HUES48 (cell line): ENCODE results near the gene PGM5.

Source experiments
- H3K27ac ChIP-seq: one replicate; pipeline ENCODE4 v1.7.0; 2013; ENCODE audit warnings: low read depth, low read length, inconsistent platforms
- H3K27me3 ChIP-seq: 2 replicates; pipeline ENCODE4 v1.6.1; 2013; ENCODE audit warnings: mild to moderate bottlenecking, low read length; ENCODE audit not compliant: control insufficient read depth, insufficient read depth
- H3K36me3 ChIP-seq: 2 replicates; pipeline ENCODE4 v1.6.1; 2013; ENCODE audit warnings: low read length; ENCODE audit not compliant: control insufficient read depth, insufficient read depth
- H3K4me1 ChIP-seq: 2 replicates; pipeline ENCODE4 v1.6.1; 2013; ENCODE audit warnings: mild to moderate bottlenecking, low read length; ENCODE audit not compliant: control insufficient read depth, insufficient read depth
- H3K4me3 ChIP-seq: 2 replicates; pipeline ENCODE4 v1.5.1; 2013; ENCODE audit warnings: mild to moderate bottlenecking, low read depth, low read length
- H3K9ac ChIP-seq: 2 replicates; pipeline ENCODE4 v1.6.1; 2013; ENCODE audit warnings: mild to moderate bottlenecking, low read depth, low read length, moderate library complexity
- H3K9me3 ChIP-seq: 2 replicates; pipeline ENCODE4 v1.6.1; 2013; ENCODE audit warnings: low read length; ENCODE audit not compliant: control insufficient read depth, insufficient read depth

Gene PGM5

DNA sequence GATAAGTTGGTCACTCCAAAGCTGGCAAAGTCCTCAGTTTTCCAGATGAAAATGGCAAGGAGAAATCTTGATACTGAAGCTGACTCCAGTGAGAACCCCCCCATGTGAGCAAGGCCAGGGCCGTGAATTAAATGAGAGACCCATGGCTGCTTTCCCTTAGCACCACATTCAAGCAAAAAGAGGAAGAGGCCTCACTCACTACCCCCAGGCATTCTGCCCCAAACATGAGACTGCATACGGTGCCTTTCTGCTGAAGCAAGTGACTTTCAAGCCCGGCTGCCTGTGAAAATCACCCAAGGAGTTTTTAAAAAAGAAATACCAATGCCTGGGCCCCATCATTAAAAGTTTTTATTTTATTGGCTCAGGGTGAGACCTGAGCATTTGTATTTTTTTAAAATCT lies 117.4 kb downstream of the PGM5 start:
- Histone ChIP-seq H3K9ac (no peak overlapping the region), H3K36me3 (no peaks in the 10 kb centered on the region), H3K4me1 (no peaks in the 10 kb centered on the region), H3K4me3 (no peak overlapping the region), H3K9me3 (no peaks in the 10 kb centered on the region), H3K27me3 (peaks cover 46% of the 10 kb centered on the region), H3K27ac (no peak overlapping the region)

DNA sequence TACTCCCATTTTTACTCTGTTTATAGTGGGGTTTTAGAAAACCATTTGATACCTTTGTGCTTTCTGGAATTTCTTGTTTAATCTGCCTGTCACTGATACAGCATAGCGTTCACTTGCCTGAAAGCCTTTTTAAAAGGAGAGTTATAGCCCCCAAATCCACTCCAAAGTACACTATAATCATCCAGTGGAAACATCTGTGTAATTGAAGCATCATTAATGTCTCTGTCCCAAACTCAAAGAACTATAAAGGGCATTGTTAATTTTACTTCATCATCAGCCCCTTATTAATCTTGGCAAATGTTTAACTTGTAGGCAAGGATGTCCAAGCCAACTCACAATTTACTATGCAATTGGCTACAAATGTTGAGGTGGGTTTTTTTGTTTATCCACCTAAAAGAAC lies 120.0 kb downstream of the PGM5 start:
- Histone ChIP-seq H3K27me3 (peaks cover 46% of the 10 kb centered on the region), H3K9me3 (no peaks in the 10 kb centered on the region), H3K9ac (no peak overlapping the region), H3K4me3 (no peak overlapping the region), H3K27ac (no peak overlapping the region), H3K36me3 (no peaks in the 10 kb centered on the region), H3K4me1 (no peaks in the 10 kb centered on the region)

- Histone ChIP-seq H3K4me3 (no peak overlapping the region), H3K36me3 (no peaks in the 10 kb centered on the region), H3K9me3 (no peaks in the 10 kb centered on the region), H3K9ac (no peak overlapping the region), H3K4me1 (no peaks in the 10 kb centered on the region), H3K27ac (no peak overlapping the region), H3K27me3 (peaks cover 48% of the 10 kb centered on the region)
Observed at GRCh38 chr9:68476847-68477246, 120.4 kb downstream of the PGM5 start.

DNA sequence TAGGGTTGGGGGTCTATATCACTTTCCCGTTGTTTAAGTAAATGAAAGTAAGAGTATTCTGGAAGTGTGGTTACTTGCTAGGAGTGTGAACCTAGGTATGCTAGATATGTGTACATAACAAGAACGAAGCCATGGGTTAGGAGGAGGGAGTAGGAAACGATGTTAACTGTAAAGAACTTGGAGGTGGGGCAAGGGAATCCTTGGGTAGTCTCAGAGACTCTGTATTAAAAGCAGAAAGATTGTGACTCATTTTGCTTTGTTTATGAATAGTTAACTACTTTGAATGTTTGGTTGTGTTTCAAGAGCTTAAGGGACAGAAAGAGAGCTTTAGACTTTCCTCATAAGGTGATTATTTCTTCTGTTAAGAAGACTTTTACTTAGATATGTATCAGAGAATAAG lies 124.4 kb downstream of the PGM5 start:
- Histone ChIP-seq H3K9ac (no peak overlapping the region), H3K4me3 (no peak overlapping the region), H3K4me1 (no peaks in the 10 kb centered on the region), H3K36me3 (no peaks in the 10 kb centered on the region), H3K9me3 (no peaks in the 10 kb centered on the region), H3K27ac (no peak overlapping the region), H3K27me3 (peaks cover 66% of the 10 kb centered on the region)

DNA sequence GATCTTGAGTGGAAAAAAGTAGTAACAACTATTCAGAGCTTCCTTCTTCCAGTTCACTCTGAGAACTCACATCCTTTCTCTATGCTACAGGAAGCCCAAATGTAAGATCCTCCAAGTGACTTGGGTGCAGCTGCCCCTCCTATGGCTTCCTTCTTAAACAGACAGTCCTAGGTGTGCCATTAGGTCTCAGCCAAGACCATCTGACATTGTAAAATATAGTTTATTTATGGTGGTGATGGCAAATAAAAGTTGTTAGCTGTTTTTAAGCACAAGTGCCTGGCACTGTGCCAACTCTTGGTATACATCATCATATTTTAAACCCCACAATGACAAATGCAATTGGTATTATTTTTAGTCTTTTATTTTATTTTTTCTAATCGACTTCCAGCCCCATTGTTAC lies 126.1 kb downstream of the PGM5 start:
- Histone ChIP-seq H3K27ac (no peak overlapping the region), H3K36me3 (no peaks in the 10 kb centered on the region), H3K9me3 (no peaks in the 10 kb centered on the region; the same call in 1 of the 2 replicates), H3K4me1 (no peaks in the 10 kb centered on the region), H3K4me3 (no peak overlapping the region), H3K9ac (no peak overlapping the region), H3K27me3 (peaks cover 60% of the 10 kb centered on the region)

DNA sequence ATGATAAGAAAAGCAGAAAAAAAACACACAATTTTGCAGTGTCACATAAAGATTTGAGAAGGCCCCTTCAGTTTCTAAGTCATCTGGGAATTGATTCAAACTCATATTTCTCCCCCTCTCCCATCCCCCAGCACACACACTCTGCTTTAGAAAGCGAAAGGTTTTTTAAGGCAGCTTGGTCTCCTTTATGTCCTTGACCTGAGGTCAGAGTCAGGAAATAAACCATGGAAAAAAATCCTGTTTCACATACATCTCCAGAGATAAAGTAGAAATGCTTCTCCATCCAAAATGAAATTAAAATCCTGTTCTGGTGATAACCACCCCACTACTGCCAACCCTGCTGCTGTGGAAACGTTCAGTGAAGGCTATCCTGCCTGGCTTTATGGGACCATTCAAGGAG lies 131.7 kb downstream of the PGM5 start:
- Histone ChIP-seq H3K27ac (no peak overlapping the region), H3K4me1 (no peaks in the 10 kb centered on the region), H3K36me3 (no peaks in the 10 kb centered on the region), H3K9me3 (no peaks in the 10 kb centered on the region; the same call in 1 of the 2 replicates), H3K9ac (no peak overlapping the region), H3K27me3 (peaks cover 68% of the 10 kb centered on the region), H3K4me3 (no peak overlapping the region)

- no peak overlapping the region for H3K27ac ChIP-seq
- peaks cover 76% of the 10 kb centered on the region for H3K27me3 ChIP-seq
- H3K9me3 ChIP-seq: no peaks in the 10 kb centered on the region; the same call in 1 of the 2 replicates
- no peak overlapping the region for H3K4me3 ChIP-seq
- no peaks in the 10 kb centered on the region for H3K36me3 ChIP-seq
- H3K9ac ChIP-seq: no peak overlapping the region
- H3K4me1 ChIP-seq: no peaks in the 10 kb centered on the region
Observed at GRCh38 chr9:68489646-68490045, 133.2 kb downstream of the PGM5 start.

- Histone ChIP-seq H3K9ac (no peak overlapping the region), H3K27ac (no peak overlapping the region), H3K9me3 (no peaks in the 10 kb centered on the region), H3K27me3 (peaks cover 87% of the 10 kb centered on the region), H3K4me3 (no peak overlapping the region), H3K4me1 (no peaks in the 10 kb centered on the region), H3K36me3 (no peaks in the 10 kb centered on the region)
Observed at GRCh38 chr9:68492806-68493205, 136.4 kb downstream of the PGM5 start.

GRCh38 chr9:68493541-68493940 lies 137.1 kb downstream of the PGM5 start:
- Histone ChIP-seq H3K36me3 (no peaks in the 10 kb centered on the region), H3K9me3 (no peaks in the 10 kb centered on the region), H3K9ac (no peak overlapping the region), H3K4me1 (no peaks in the 10 kb centered on the region), H3K27ac (no peak overlapping the region), H3K27me3 (peaks cover 87% of the 10 kb centered on the region), H3K4me3 (no peak overlapping the region)

DNA sequence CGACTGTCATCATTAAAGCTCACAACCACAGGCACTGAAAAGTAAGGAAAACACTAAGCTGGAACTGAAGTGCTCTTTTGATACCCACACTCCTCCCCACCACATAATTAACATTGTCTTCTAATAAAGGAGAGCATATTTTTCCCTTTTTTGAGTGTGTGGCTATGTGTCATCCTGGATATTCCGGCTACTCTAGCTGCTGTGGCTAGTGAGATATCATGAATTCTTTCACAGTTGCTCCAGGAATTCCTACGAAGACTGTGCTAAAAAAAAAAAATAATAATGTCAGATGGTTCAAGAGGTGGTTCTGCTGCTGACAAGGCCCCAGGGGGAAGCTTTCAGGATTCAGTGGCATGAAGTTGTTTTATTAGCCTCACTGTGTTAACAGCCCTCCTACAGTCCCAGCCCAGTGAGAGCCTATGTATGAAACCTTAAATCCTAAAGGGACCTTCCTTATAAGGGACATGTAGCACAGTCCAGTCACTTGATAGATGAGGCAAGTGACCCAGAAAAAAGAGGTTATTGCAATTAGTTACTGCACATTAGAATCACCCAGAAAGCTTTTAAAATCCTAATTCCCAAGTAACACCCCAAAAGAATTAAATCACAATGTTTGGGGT lies 137.7 kb downstream of the PGM5 start:
- Histone ChIP-seq H3K27ac (no peak overlapping the region), H3K9ac (no peak overlapping the region), H3K4me3 (no peak overlapping the region), H3K9me3 (no peaks in the 10 kb centered on the region), H3K27me3 (peaks cover 87% of the 10 kb centered on the region), H3K36me3 (no peaks in the 10 kb centered on the region), H3K4me1 (no peaks in the 10 kb centered on the region)

GRCh38 chr9:68495247-68495646 lies 138.8 kb downstream of the PGM5 start:
- no peak overlapping the region for H3K4me3 ChIP-seq
- H3K27me3 ChIP-seq: peaks cover 97% of the 10 kb centered on the region
- H3K4me1 ChIP-seq: no peaks in the 10 kb centered on the region
- no peaks in the 10 kb centered on the region for H3K9me3 ChIP-seq
- H3K27ac ChIP-seq: no peak overlapping the region
- H3K9ac ChIP-seq: no peak overlapping the region
- H3K36me3 ChIP-seq: no peaks in the 10 kb centered on the region
